Activated naive CD8-positive, alpha-beta T cell treated with anti-CD3 and anti-CD28 coated beads, Interleukin-2, amount 50 U/mL, for 24 hours (primary cell): Measurements from ENCODE around the gene C5AR1.
"Not testable (repeated sequence)": the region's sequence is repeated elsewhere in the genome, so short reads cannot be mapped to it uniquely, and the experiment has no call there.

ENCODE experiments used
- ATAC-seq: fragments of 150-1000 bp; cut with Tn5 transposase; one replicate; pipeline ENCODE4 v1.10.0; 2021
- DNase-seq: peaks from one replicate; pipeline ENCODE4 v3.0.0; 2021
- H3K27ac Mint-ChIP-seq: one replicate; pipeline ENCODE4 v1.8.0; 2021; ENCODE audit warnings: mild to moderate bottlenecking, mixed read lengths
- H3K27me3 Mint-ChIP-seq: one replicate; pipeline ENCODE4 v1.8.0; 2021; ENCODE audit warnings: mixed read lengths
- H3K36me3 Mint-ChIP-seq: one replicate; pipeline ENCODE4 v1.8.0; 2021; ENCODE audit warnings: low read depth, mixed read lengths
- H3K4me1 Mint-ChIP-seq: one replicate; pipeline ENCODE4 v1.8.0; 2021; ENCODE audit warnings: mixed read lengths
- H3K4me3 Mint-ChIP-seq: one replicate; pipeline ENCODE4 v1.8.0; 2021; ENCODE audit warnings: mild to moderate bottlenecking, moderate library complexity, mixed read lengths
- H3K9me3 Mint-ChIP-seq: one replicate; pipeline ENCODE4 v1.8.0; 2021; ENCODE audit warnings: mixed read lengths

Gene C5AR1

GRCh38 chr19:47357788-47358680, 48.4 kb downstream of the C5AR1 start:
- ATAC-seq (no peak), DNase-seq (no peak)
- Mint-ChIP-seq H3K9me3 (no peaks in the 10 kb centered on the region), H3K27ac (no peak overlapping the region), H3K4me1 (peaks cover 2% of the 10 kb centered on the region), H3K36me3 (peaks cover 66% of the 10 kb centered on the region), H3K27me3 (no peaks in the 10 kb centered on the region), H3K4me3 (no peak overlapping the region)

- Mint-ChIP-seq H3K27ac (no peak overlapping the region), H3K36me3 (peaks cover 62% of the 10 kb centered on the region), H3K27me3 (no peaks in the 10 kb centered on the region), H3K4me3 (no peak overlapping the region), H3K9me3 (no peaks in the 10 kb centered on the region), H3K4me1 (peaks cover 2% of the 10 kb centered on the region)
- ATAC-seq (no peak), DNase-seq (no peak)
Observed at GRCh38 chr19:47358936-47359335, 49.3 kb downstream of the C5AR1 start.

GRCh38 chr19:47362321-47362720, 52.7 kb downstream of the C5AR1 start:
- Mint-ChIP-seq H3K27ac (no peak overlapping the region), H3K4me1 (no peaks in the 10 kb centered on the region), H3K36me3 (peaks cover 49% of the 10 kb centered on the region), H3K4me3 (no peak overlapping the region), H3K9me3 (no peaks in the 10 kb centered on the region), H3K27me3 (no peaks in the 10 kb centered on the region)
- ATAC-seq (no peak), DNase-seq (no peak)

GRCh38 chr19:47363758-47364531, 54.3 kb downstream of the C5AR1 start:
- peaks cover 38% of the 10 kb centered on the region for H3K36me3 Mint-ChIP-seq
- DNase-seq (no peak), ATAC-seq (no peak)
- no peaks in the 10 kb centered on the region for H3K9me3 Mint-ChIP-seq
- H3K27ac Mint-ChIP-seq: no peak overlapping the region
- H3K27me3 Mint-ChIP-seq: no peaks in the 10 kb centered on the region
- H3K4me1 Mint-ChIP-seq: no peaks in the 10 kb centered on the region
- no peak overlapping the region for H3K4me3 Mint-ChIP-seq

GRCh38 chr19:47365455-47365854, 55.8 kb downstream of the C5AR1 start:
- H3K27ac Mint-ChIP-seq, ATAC-seq, DNase-seq, H3K27me3 Mint-ChIP-seq, H3K9me3 Mint-ChIP-seq, H3K4me3 Mint-ChIP-seq, H3K4me1 Mint-ChIP-seq: not testable (repeated sequence)
- peaks cover 35% of the 10 kb centered on the region for H3K36me3 Mint-ChIP-seq

GRCh38 chr19:47370045-47370611, 60.5 kb downstream of the C5AR1 start:
- Mint-ChIP-seq H3K27me3 (no peaks in the 10 kb centered on the region), H3K9me3 (no peaks in the 10 kb centered on the region), H3K4me3 (no peak overlapping the region), H3K4me1 (no peaks in the 10 kb centered on the region), H3K27ac (no peak overlapping the region), H3K36me3 (peaks cover 27% of the 10 kb centered on the region)
- ATAC-seq: no peak
- DNase-seq: no peak

GRCh38 chr19:47371261-47371660, 61.6 kb downstream of the C5AR1 start:
- no peaks in the 10 kb centered on the region for H3K9me3 Mint-ChIP-seq
- ATAC-seq: no peak
- no peak for DNase-seq
- H3K36me3 Mint-ChIP-seq: peaks cover 23% of the 10 kb centered on the region
- no peaks in the 10 kb centered on the region for H3K27me3 Mint-ChIP-seq
- no peak overlapping the region for H3K27ac Mint-ChIP-seq
- no peak overlapping the region for H3K4me3 Mint-ChIP-seq
- no peaks in the 10 kb centered on the region for H3K4me1 Mint-ChIP-seq
